HUES6 (cell line): ENCODE measurements around the gene RABGAP1.

Experiments used
- H3K27ac ChIP-seq: 2 replicates; pipeline ENCODE4 v1.7.0; 2013; ENCODE audit warnings: low read depth, mild to moderate bottlenecking, low read length, inconsistent platforms
- H3K27me3 ChIP-seq: 2 replicates; pipeline ENCODE4 v1.6.1; 2013; ENCODE audit warnings: low read length; ENCODE audit not compliant: control insufficient read depth, insufficient read depth
- H3K36me3 ChIP-seq: 2 replicates; pipeline ENCODE4 v1.6.1; 2013; ENCODE audit warnings: low read length; ENCODE audit not compliant: control insufficient read depth, insufficient read depth
- H3K4me1 ChIP-seq: 2 replicates; pipeline ENCODE4 v1.6.1; 2013; ENCODE audit warnings: low read length; ENCODE audit not compliant: control insufficient read depth, insufficient read depth
- H3K4me3 ChIP-seq: 2 replicates; pipeline ENCODE4 v1.5.1; 2013; ENCODE audit warnings: low read depth, low read length
- H3K9ac ChIP-seq: one replicate; pipeline ENCODE4 v1.6.1; 2013; ENCODE audit warnings: mild to moderate bottlenecking, low read length
- H3K9me3 ChIP-seq: 2 replicates; pipeline ENCODE4 v1.6.1; 2013; ENCODE audit warnings: low read depth, low read length; ENCODE audit not compliant: control insufficient read depth, insufficient read depth

Gene RABGAP1

GRCh38 chr9:122946461-122947005 is 5.7 kb downstream of the RABGAP1 start:
- no peak overlapping the region for H3K9ac ChIP-seq
- H3K27me3 ChIP-seq: no peaks in the 10 kb centered on the region
- peaks cover 12% of the 10 kb centered on the region; the same call in 1 of the 2 replicates for H3K4me1 ChIP-seq

DNA sequence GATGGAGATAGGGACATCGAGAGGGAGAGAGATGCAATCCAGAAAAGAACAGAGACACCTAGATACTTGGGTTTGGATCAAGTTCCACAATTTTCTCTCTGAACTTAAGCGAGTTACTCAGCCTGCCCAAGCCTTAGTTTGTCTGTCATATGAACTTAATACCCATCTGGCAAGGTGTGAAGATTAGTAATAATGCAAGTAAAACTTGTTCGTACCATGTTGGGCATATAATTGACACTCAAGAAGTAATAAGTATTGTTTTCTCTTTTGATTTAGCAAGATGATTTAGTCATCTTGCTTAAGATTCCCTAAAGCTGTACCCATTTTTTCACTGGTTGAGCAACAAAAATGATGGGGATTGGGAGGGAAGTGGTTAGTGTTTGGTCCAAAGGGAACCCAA is 7.5 kb downstream of the RABGAP1 start:
- Histone ChIP-seq H3K9ac (no peak overlapping the region), H3K4me1 (peaks cover 14% of the 10 kb centered on the region; the same call in 1 of the 2 replicates), H3K36me3 (no peaks in the 10 kb centered on the region), H3K27ac (no peak overlapping the region), H3K9me3 (no peaks in the 10 kb centered on the region), H3K4me3 (no peak overlapping the region), H3K27me3 (no peaks in the 10 kb centered on the region)

More at GRCh38 chr9:122946461-122947005, 5.7 kb downstream of the RABGAP1 start:
- no peaks in the 10 kb centered on the region for H3K9me3 ChIP-seq
- H3K36me3 ChIP-seq: no peaks in the 10 kb centered on the region
- no peak overlapping the region for H3K27ac ChIP-seq
- no peak overlapping the region for H3K4me3 ChIP-seq

GRCh38 chr9:122949696-122950095 is 8.9 kb downstream of the RABGAP1 start:
- Histone ChIP-seq H3K27ac (no peak overlapping the region), H3K4me1 (peaks cover 14% of the 10 kb centered on the region; the same call in 1 of the 2 replicates), H3K4me3 (no peak overlapping the region)

GRCh38 chr9:122950263-122950662 is 9.4 kb downstream of the RABGAP1 start:
- Histone ChIP-seq H3K9ac (no peak overlapping the region), H3K4me3 (no peak overlapping the region), H3K27me3 (no peaks in the 10 kb centered on the region), H3K27ac (no peak overlapping the region), H3K4me1 (peaks cover 14% of the 10 kb centered on the region; the same call in 1 of the 2 replicates), H3K36me3 (no peaks in the 10 kb centered on the region), H3K9me3 (no peaks in the 10 kb centered on the region)

More at GRCh38 chr9:122949696-122950095, 8.9 kb downstream of the RABGAP1 start:
- H3K9me3 ChIP-seq: no peaks in the 10 kb centered on the region
- no peaks in the 10 kb centered on the region for H3K27me3 ChIP-seq
- no peaks in the 10 kb centered on the region for H3K36me3 ChIP-seq
- no peak overlapping the region for H3K9ac ChIP-seq

DNA sequence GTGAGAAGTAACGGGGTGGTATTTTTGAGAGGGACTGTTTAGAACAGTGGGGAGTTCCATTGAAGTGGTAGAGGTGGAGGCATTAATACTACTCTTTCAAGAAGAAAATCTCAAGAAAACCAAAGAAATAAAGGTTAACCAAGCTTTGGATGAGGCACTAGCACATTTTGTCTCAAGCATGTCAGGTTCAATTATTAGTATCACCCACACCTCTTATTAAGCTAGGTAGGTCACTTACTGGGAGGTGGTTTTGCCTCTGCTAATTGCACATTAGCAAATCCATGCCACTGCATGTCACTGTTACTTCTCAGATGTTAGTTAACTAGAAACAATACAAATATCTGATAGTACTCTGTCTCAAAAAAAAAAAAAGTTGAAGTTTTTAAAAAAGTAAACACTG is 10.2 kb downstream of the RABGAP1 start:
- Histone ChIP-seq H3K9me3 (no peaks in the 10 kb centered on the region), H3K4me1 (peaks cover 14% of the 10 kb centered on the region; the same call in 1 of the 2 replicates), H3K36me3 (no peaks in the 10 kb centered on the region), H3K9ac (no peak overlapping the region), H3K27me3 (no peaks in the 10 kb centered on the region), H3K4me3 (no peak overlapping the region), H3K27ac (no peak overlapping the region)

- peaks cover 3% of the 10 kb centered on the region for H3K36me3 ChIP-seq
- peaks cover 14% of the 10 kb centered on the region; the same call in 1 of the 2 replicates for H3K4me1 ChIP-seq
- no peak overlapping the region for H3K9ac ChIP-seq
- no peak overlapping the region for H3K27ac ChIP-seq
- H3K4me3 ChIP-seq: no peak overlapping the region
- no peaks in the 10 kb centered on the region for H3K9me3 ChIP-seq
- no peaks in the 10 kb centered on the region for H3K27me3 ChIP-seq
These were observed 13.5 kb downstream of the RABGAP1 start for GRCh38 chr9:122954253-122954691.

DNA sequence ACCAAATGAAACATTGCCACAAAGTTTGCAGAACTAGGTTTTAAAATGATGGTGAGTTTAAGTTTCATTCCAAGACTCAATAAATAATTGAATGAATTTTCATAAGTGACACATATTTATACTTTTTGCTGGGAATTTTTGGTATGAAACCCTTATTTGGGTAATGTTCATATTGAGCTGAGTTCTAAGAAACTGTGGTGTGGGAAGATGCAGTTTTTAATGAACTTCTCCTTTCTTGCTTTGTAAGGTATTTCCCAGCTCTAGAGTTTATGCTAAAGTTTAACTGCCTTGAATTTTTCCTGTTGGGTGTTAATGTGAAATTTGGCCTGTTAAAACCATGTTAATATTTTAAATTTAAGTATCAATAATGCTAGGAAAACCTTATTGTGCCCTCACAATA is 15.1 kb downstream of the RABGAP1 start:
- Histone ChIP-seq H3K4me3 (no peak overlapping the region), H3K9ac (no peak overlapping the region), H3K4me1 (peaks cover 4% of the 10 kb centered on the region; the same call in 1 of the 2 replicates), H3K27ac (no peak overlapping the region), H3K27me3 (no peaks in the 10 kb centered on the region), H3K9me3 (no peaks in the 10 kb centered on the region), H3K36me3 (peaks cover 18% of the 10 kb centered on the region)

DNA sequence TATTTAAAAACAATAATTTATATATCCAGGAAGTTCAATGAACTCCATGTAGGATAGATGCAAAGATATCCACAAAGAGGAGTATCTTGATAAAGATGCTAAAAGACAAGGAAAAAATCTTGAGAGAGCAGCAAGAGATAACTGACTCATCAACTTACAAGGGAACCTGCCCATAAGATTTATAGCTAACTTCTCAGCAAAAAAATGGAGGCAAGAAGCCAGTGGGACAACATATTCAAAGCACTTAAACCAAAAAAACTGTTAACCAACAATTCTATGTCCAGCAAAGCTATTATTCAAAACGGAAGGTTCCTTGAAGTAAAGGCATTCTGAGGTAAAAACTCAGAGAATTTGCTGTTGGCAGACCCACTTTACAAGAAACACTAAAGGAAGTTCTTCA is 20.3 kb downstream of the RABGAP1 start:
- Histone ChIP-seq H3K9ac (no peak overlapping the region), H3K4me1 (no peaks in the 10 kb centered on the region), H3K4me3 (no peak overlapping the region), H3K27me3 (no peaks in the 10 kb centered on the region), H3K36me3 (peaks cover 29% of the 10 kb centered on the region), H3K9me3 (no peaks in the 10 kb centered on the region), H3K27ac (no peak overlapping the region)

DNA sequence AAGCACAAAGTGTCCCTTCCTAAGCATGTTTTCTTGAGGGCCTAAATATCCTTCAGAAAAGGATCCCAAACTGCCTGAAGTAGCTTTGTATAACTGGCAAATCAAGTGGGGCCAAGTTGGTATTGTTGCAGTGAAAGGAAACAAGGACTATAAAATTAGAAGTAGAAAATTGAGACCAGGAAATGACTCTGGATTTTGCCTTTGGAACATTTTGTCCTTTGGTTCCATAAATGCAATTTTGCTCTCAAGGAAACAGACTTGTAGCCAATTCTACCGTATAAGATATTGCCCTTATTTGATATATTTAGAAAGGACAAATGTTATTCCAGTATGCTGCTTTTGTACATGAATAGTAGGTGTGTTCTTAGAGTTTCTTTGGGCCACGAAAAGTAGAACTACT is 34.4 kb downstream of the RABGAP1 start:
- H3K9ac ChIP-seq: no peak overlapping the region
- H3K4me3 ChIP-seq: no peak overlapping the region
- H3K27me3 ChIP-seq: no peaks in the 10 kb centered on the region
- H3K4me1 ChIP-seq: no peaks in the 10 kb centered on the region
- H3K27ac ChIP-seq: no peak overlapping the region
- peaks cover 15% of the 10 kb centered on the region for H3K36me3 ChIP-seq
- H3K9me3 ChIP-seq: no peaks in the 10 kb centered on the region

GRCh38 chr9:122978601-122979000 is 37.8 kb downstream of the RABGAP1 start:
- Histone ChIP-seq H3K36me3 (peaks cover 3% of the 10 kb centered on the region; the same call in 1 of the 2 replicates), H3K27me3 (no peaks in the 10 kb centered on the region), H3K4me1 (no peaks in the 10 kb centered on the region), H3K27ac (no peak overlapping the region), H3K4me3 (no peak overlapping the region), H3K9ac (no peak overlapping the region), H3K9me3 (no peaks in the 10 kb centered on the region)

DNA sequence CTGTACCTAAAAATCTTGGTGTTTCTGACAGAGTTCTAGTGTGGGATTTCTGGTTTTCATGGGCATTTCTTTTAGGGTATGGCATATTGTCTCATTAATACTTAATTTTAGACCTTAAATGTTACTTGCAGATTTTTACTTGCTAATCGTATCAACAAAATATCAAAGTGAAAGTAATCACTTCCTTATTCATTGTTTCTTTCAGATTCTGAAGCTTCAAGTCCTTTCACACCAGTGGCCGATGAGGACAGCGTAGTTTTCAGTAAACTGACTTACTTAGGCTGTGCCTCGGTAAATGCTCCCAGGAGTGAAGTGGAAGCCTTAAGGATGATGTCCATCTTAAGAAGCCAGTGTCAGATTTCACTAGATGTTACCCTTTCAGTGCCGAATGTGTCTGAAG is 45.2 kb downstream of the RABGAP1 start:
- H3K9me3 ChIP-seq: no peaks in the 10 kb centered on the region
- no peaks in the 10 kb centered on the region for H3K27me3 ChIP-seq
- no peaks in the 10 kb centered on the region for H3K4me1 ChIP-seq
- peaks cover 57% of the 10 kb centered on the region for H3K36me3 ChIP-seq
- no peak overlapping the region for H3K27ac ChIP-seq
- H3K4me3 ChIP-seq: no peak overlapping the region
- H3K9ac ChIP-seq: no peak overlapping the region
